K562 (cell line): ENCODE results near the gene DGKE. TPM values are rescaled to one million over a fixed set of nuclear protein-coding genes. Genes with fewer than 3 reads are reported as not detected.

ENCODE experiments used
- ATAC-seq: fragments of 200-7000 bp; cut with Tn5 transposase; 3 replicates; pipeline ENCODE4 v1.9.1; 2020; ENCODE audit warnings: moderate library complexity
- BruUV-seq: library from RNA; stranded (reverse); fragments of 400-500 nt; replicated peaks from 2 replicates; lab custom pipeline; 2021; lab: Mats Ljungman, UMichigan
- CTCF ChIA-PET: fragments of 300-600 bp; formaldehyde crosslinking; extraction: SDS; loops from one replicate; lab custom pipeline; 2021; ENCODE audit warnings: low intra/inter-chr PET ratio; lab: Yijun Ruan, JAX
- POLR2A ChIA-PET: fragments of 300-600, 350-650 bp; sonication (Branson Sonifier 250); formaldehyde crosslinking; extraction: SDS; loops from one replicate; lab custom pipeline; 2021; ENCODE audit warnings: antibody characterized with exemption, inconsistent platforms; lab: Yijun Ruan, JAX
- DNase-seq, 4 experiments: peaks; one replicate each; pipeline versions ENCODE4 v3.0.0 to v3.0.0-alpha.2; 2011 to 2018; ENCODE audit warnings: low spot score in 3 of 4, mixed read lengths in 3 of 4; ENCODE audit errors: extremely low read depth in 1 of 4
- FAIRE-seq: peaks from 2 replicates; lab custom pipeline; 2011; peaks lifted over from hg19 to GRCh38; lab: Jason Lieb, UNC
- H2AFZ ChIP-seq: 2 replicates; pipeline ENCODE4 v1.6.0; 2011; ENCODE audit warnings: low read depth, low read length, control low read depth, inconsistent platforms
- H3K27ac ChIP-seq: fragments of 200-600 bp; 3 replicates; pipeline ENCODE4 v1.8.0; 2011; ENCODE audit warnings: low read depth, mild to moderate bottlenecking, control low read depth, inconsistent platforms, low read length, moderate library complexity, mixed read lengths; ENCODE audit errors: extremely low read depth
- H3K27me3 ChIP-seq, 2 experiments: fragments of 300-600 bp in 1 of 2; 2 replicates in 1 of 2; 3 replicates in 1 of 2; pipeline versions ENCODE4 v1.6.0 to v1.8.0; 2011; ENCODE audit warnings: inconsistent platforms in 2 of 2, low read length in 2 of 2, mild to moderate bottlenecking in 1 of 2, mixed read lengths in 1 of 2, moderate library complexity in 1 of 2; ENCODE audit not compliant: control insufficient read depth in 2 of 2, insufficient read depth in 2 of 2
- H3K36me3 ChIP-seq: fragments of 300-600 bp; 3 replicates; pipeline ENCODE4 v1.8.0; 2011; ENCODE audit warnings: mild to moderate bottlenecking, low read length, inconsistent platforms; ENCODE audit not compliant: control insufficient read depth, insufficient read depth
- H3K4me1 ChIP-seq, 2 experiments: fragments of 200-600 bp in 1 of 2; replicated peaks in 1 of 2; 2 replicates in 1 of 2; 3 replicates in 1 of 2; pipeline versions ENCODE4 v1.5.1 to v1.8.0; 2011; ENCODE audit warnings: inconsistent platforms in 2 of 2, low read length in 2 of 2, mild to moderate bottlenecking in 1 of 2, mixed read lengths in 1 of 2, moderate library complexity in 1 of 2; ENCODE audit not compliant: control insufficient read depth in 2 of 2, insufficient read depth in 2 of 2
- H3K4me2 ChIP-seq: 2 replicates; pipeline ENCODE4 v1.6.1; 2011; ENCODE audit warnings: low read length, control low read depth, inconsistent platforms, mixed read lengths; ENCODE audit not compliant: insufficient read depth
- H3K4me3 ChIP-seq: fragments of 200-600 bp; sonication (generic), shearing (Covaris generic); 2 replicates; pipeline ENCODE4 v1.5.1; 2016; ENCODE audit warnings: control low read depth, inconsistent platforms
- H3K79me2 ChIP-seq: fragments of 200-600 bp; 3 replicates; pipeline ENCODE4 v1.8.0; 2011; ENCODE audit warnings: low read length, inconsistent platforms; ENCODE audit not compliant: control insufficient read depth, insufficient read depth
- H3K9ac ChIP-seq, 2 experiments: 2 replicates each; pipeline versions ENCODE4 v1.6.0 to v1.6.1; 2011; ENCODE audit warnings: low read depth in 2 of 2, low read length in 2 of 2, control low read depth in 1 of 2, inconsistent platforms in 1 of 2, mild to moderate bottlenecking in 1 of 2, mixed read lengths in 1 of 2; ENCODE audit not compliant: insufficient read depth in 1 of 2
- H3K9me1 ChIP-seq: one replicate; pipeline ENCODE4 v1.6.0; 2011; ENCODE audit warnings: inconsistent platforms, mild to moderate bottlenecking, low read length, moderate library complexity; ENCODE audit not compliant: control insufficient read depth, insufficient read depth
- H3K9me3 ChIP-seq: replicated peaks from 2 replicates; pipeline ENCODE4 v1.5.1; 2011; ENCODE audit warnings: low read depth, low read length, inconsistent platforms; ENCODE audit not compliant: control insufficient read depth, insufficient read depth
- H4K20me1 ChIP-seq: replicated peaks from 2 replicates; pipeline ENCODE4 v1.6.1; 2011; ENCODE audit warnings: low read length, inconsistent platforms, mixed read lengths; ENCODE audit not compliant: control insufficient read depth, insufficient read depth
- BCOR ChIP-seq: fragments of 450-650 bp; IDR thresholded peaks from 2 replicates; pipeline ENCODE4 v1.6.1; 2016
- ERF ChIP-seq: fragments of 450-650 bp; formaldehyde crosslinking; IDR thresholded peaks from 2 replicates; pipeline ENCODE4 v1.4.0; 2020; ENCODE audit warnings: mild to moderate bottlenecking, mixed read lengths
- FOXA3 ChIP-seq, 2 experiments: fragments of 450-650 bp in 1 of 2; sonication (generic) in 1 of 2; formaldehyde crosslinking; IDR thresholded peaks in 1 of 2; conservative IDR thresholded peaks in 1 of 2; 2 replicates each; pipeline versions ENCODE4 v1.4.0 to v1.8.0; 2020 to 2022; ENCODE audit warnings: mild to moderate bottlenecking in 2 of 2, missing genetic modification reagents in 1 of 2
- NKRF ChIP-seq: fragments of 450-650 bp; IDR thresholded peaks from 2 replicates; pipeline ENCODE4 v1.6.1; 2016; ENCODE audit warnings: borderline replicate concordance
- RBM17 ChIP-seq: fragments of 200-400 bp; formaldehyde crosslinking; IDR thresholded peaks from 2 replicates; pipeline ENCODE4 v1.6.1; 2017; ENCODE audit warnings: low read depth, mild to moderate bottlenecking, low read length, borderline replicate concordance
- SETDB1 ChIP-seq: IDR thresholded peaks from one replicate; pipeline ENCODE4 v1.6.1; 2012; ENCODE audit warnings: low read length, control low read depth, inconsistent platforms
- THAP7 ChIP-seq: fragments of 250-450 bp; sonication (Bioruptor Pico); IDR thresholded peaks from 2 replicates; pipeline ENCODE4 v1.5.0; 2021
- THRA ChIP-seq: fragments of 450-650 bp; IDR thresholded peaks from 2 replicates; pipeline ENCODE4 v1.6.1; 2017; ENCODE audit warnings: mild to moderate bottlenecking, moderate library complexity
- ZNF184 ChIP-seq: sonication (generic); formaldehyde crosslinking; IDR thresholded peaks from 2 replicates; pipeline ENCODE4 v1.5.0; 2020; ENCODE audit warnings: missing genetic modification reagents
- WGBS: fragments of 100-300 bp; shearing (Covaris generic); methylation state at CpG from one replicate; pipeline ENCODE4 v1.1.6; 2016; ENCODE audit warnings: low coverage, mixed read lengths; ENCODE audit not compliant: insufficient coverage; ENCODE audit errors: missing lambda C conversion rate; 5-methylcytosine and 5-hydroxymethylcytosine counted together
- in situ Hi-C: fragments of 300-500 bp; cut with MboI; formaldehyde crosslinking; loops from 4 replicates; pipeline ENCODE4 v1.15.0; 2018; ENCODE audit warnings: inconsistent platforms, mixed read lengths
- intact Hi-C: fragments of 100-400 bp; cut with micrococcal nuclease; formaldehyde crosslinking; loops from 2 replicates; pipeline ENCODE4 v1.14.2; 2022
- polyA plus RNA-seq, 8 experiments: library from polyadenylated mRNA; depleted of rRNA in 4 of 8; stranded (reverse) in 5 of 8; unstranded in 3 of 8; fragments of >200 nt; fragmentation: Nextera tagmentation in 2 of 8; fragmentation: Illumina TruSeq in 1 of 8; extraction: Ambion mirVana in 2 of 8; extraction: Trizol in 1 of 8; gene quantifications; 2 replicates each; pipeline versions ENCODE4 v1.2.1 to v1.2.3, GENCODE V29; 2011 to 2014; ENCODE audit warnings: inconsistent platforms in 1 of 8, missing spikeins in 1 of 8
- total RNA-seq, 7 experiments: library from RNA; depleted of rRNA in 6 of 7; stranded (reverse); fragments of >200 nt in 6 of 7; fragmentation: Illumina TruSeq in 2 of 7; extraction: Trizol in 2 of 7; gene quantifications; 2 replicates each; pipeline versions ENCODE4 v1.2.1 to v1.2.3, GENCODE V29; 2011 to 2021; ENCODE audit warnings: low replicate concordance in 1 of 7

DGKE gene
- total and polyA plus RNA-seq, 9 of the 15 experiments (the other 6 are each of a cell fraction or from before 2014, with no cell fraction given) = 1.3 to 9.9 (median 5.9) TPM

GRCh38 chr17:56867948-56868376 lies 34.0 kb downstream of the DGKE start:
- in situ Hi-C loops = no loop called here
- ChIA-PET CTCF (no interaction called here), POLR2A (interaction anchor here (0.6 to 1.0 kb wide), 3 partner anchors 15 to 26 kb away, joined by 3 read pairs; no protein-coding TSS in a partner anchor)
- BruUV-seq = no TSS peak
- no peak overlapping the region for H3K27ac ChIP-seq
- no peaks in the 10 kb centered on the region for H3K79me2 ChIP-seq
- H4K20me1 ChIP-seq = no peaks in the 10 kb centered on the region
- H3K4me3 ChIP-seq = no peak overlapping the region
- ATAC-seq (no peak), DNase-seq (no peak), FAIRE-seq (no peak)
- H3K9me3 ChIP-seq = no peaks in the 10 kb centered on the region
- intact Hi-C loops = no loop called here
- TF ChIP-seq ERF (CRISPR knock-in tag) = no peak
- TF ChIP-seq ZNF184 = no peak
- no peak for TF ChIP-seq BCOR
- no peak for TF ChIP-seq NKRF
- no peak for TF ChIP-seq THAP7 (CRISPR knock-in tag)
- TF ChIP-seq FOXA3 (CRISPR knock-in tag; conservative IDR thresholded peaks at IDR 0.05 in 1 of 2, IDR thresholded peaks at IDR 0.05 in 1 of 2) = no peak
- no peak for TF ChIP-seq THRA
- no peak for TF ChIP-seq SETDB1
- TF ChIP-seq RBM17 = no peak
- no peak overlapping the region for H3K4me2 ChIP-seq
- no peaks in the 10 kb centered on the region for H3K4me1 ChIP-seq
- H3K9ac ChIP-seq = no peak overlapping the region
- 39% methylated on average over 2 of the region's 2 CpGs for WGBS
- no peak overlapping the region for H2AFZ ChIP-seq
- peaks cover 22% of the 10 kb centered on the region; the same call in 2 of the 3 replicates for H3K36me3 ChIP-seq
- no peaks in the 10 kb centered on the region for H3K9me1 ChIP-seq
- H3K27me3 ChIP-seq = no peaks in the 10 kb centered on the region
